Natural killer cell (primary cell): ENCODE measurements around the gene TMEM255A. TPM values are rescaled to one million over a fixed set of nuclear protein-coding genes. Genes with fewer than 3 reads are reported as not detected.

Experiments
- ATAC-seq, 3 donors: fragments of 150-1000 bp in 2 of 3; fragments of 200-7000 bp in 1 of 3; cut with Tn5 transposase; 1 replicate in 1 of 3; 2 replicates in 2 of 3; pipeline ENCODE4 v1.10.0; 2021; ENCODE audit warnings: mild to moderate bottlenecking in 2 of 3, moderate library complexity in 2 of 3
- DNase-seq, 2 donors: peaks; one replicate each; pipeline versions ENCODE4 v3.0.0 to v3.0.0-alpha.2; 2013 to 2021; ENCODE audit warnings: mixed read lengths in 1 of 2
- H3K27ac ChIP-seq: one replicate; pipeline ENCODE4 v1.5.1; 2013; ENCODE audit warnings: mild to moderate bottlenecking, low read length
- H3K27me3 ChIP-seq: one replicate; pipeline ENCODE4 v1.6.1; 2013; ENCODE audit warnings: low read length; ENCODE audit not compliant: control insufficient read depth, insufficient read depth
- H3K36me3 ChIP-seq: one replicate; pipeline ENCODE4 v1.6.1; 2013; ENCODE audit warnings: low read length; ENCODE audit not compliant: control insufficient read depth, insufficient read depth
- H3K4me1 ChIP-seq: one replicate; pipeline ENCODE4 v1.6.1; 2013; ENCODE audit warnings: low read length; ENCODE audit not compliant: control insufficient read depth, insufficient read depth
- H3K4me3 ChIP-seq: one replicate; pipeline ENCODE4 v1.5.1; 2013; ENCODE audit warnings: low read length
- H3K9me3 ChIP-seq: one replicate; pipeline ENCODE4 v1.6.1; 2013; ENCODE audit warnings: low read length; ENCODE audit not compliant: control insufficient read depth, insufficient read depth
- H3K27ac Mint-ChIP-seq, 2 donors: one replicate each; pipeline ENCODE4 v1.8.0; 2022; ENCODE audit warnings: mild to moderate bottlenecking in 2 of 2, mixed read lengths in 2 of 2, moderate library complexity in 1 of 2
- H3K27me3 Mint-ChIP-seq, 2 donors: one replicate each; pipeline ENCODE4 v1.8.0; 2022; ENCODE audit warnings: low read depth in 2 of 2, mixed read lengths in 2 of 2
- H3K36me3 Mint-ChIP-seq: one replicate; pipeline ENCODE4 v1.8.0; 2022; ENCODE audit warnings: mixed read lengths
- H3K4me1 Mint-ChIP-seq, 2 donors: one replicate each; pipeline ENCODE4 v1.8.0; 2022; ENCODE audit warnings: mixed read lengths in 2 of 2
- H3K4me3 Mint-ChIP-seq: one replicate; pipeline ENCODE4 v1.8.0; 2022; ENCODE audit warnings: mild to moderate bottlenecking, moderate library complexity, mixed read lengths
- H3K9me3 Mint-ChIP-seq, 2 donors: one replicate each; pipeline ENCODE4 v1.8.0; 2022; ENCODE audit warnings: mixed read lengths in 2 of 2
- WGBS: methylation state at CpG from one replicate; pipeline ENCODE4 v1.1.7; 2013; ENCODE audit warnings: missing lambda C conversion rate; ENCODE audit not compliant: insufficient coverage; 5-methylcytosine and 5-hydroxymethylcytosine counted together
- intact Hi-C: fragments of 100-400 bp; cut with micrococcal nuclease; formaldehyde crosslinking; loops from one replicate; pipeline ENCODE4 v1.14.2; 2022
- total RNA-seq, 4 donors: library from RNA; stranded (reverse); fragments of 120-200 nt in 1 of 4; gene quantifications; one replicate each; pipeline versions ENCODE4 v1.2.3 to v1.2.4, GENCODE V29; 2013 to 2022
- TF ChIP-seq, protein P1 (sequence below): fragments of 200-600 bp; IDR thresholded peaks from one replicate; pipeline ENCODE4 v1.8.0; 2022; ENCODE audit warnings: antibody characterized with exemption

TMEM255A gene
- total RNA-seq, 3 donors from 2014 or later (not counting 1 experiment from before 2014, with no cell fraction given) = 0.66 to 1.5 (median 1.4) TPM

DNA sequence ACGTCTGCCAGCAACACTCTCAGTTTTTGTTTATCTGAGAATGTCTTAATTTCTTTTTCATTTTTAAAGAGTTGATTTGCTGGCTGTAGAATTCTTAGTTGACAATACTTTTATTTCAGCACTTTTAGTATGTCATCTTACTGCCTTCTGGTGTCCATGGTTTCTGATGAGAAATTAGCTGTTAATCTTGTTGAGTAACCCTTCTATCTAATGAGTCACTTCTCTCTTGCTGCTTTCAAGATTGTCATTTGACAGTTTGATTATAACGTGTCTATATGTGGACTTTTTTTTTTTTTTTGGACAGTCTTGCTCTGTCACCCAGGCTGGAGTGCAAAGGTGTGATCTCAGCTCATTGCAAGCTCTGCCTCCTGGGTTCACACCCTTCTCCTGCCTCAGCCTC lies 24.0 kb upstream of the TMEM255A start:
- no peaks in the 10 kb centered on the region for H3K4me1 Mint-ChIP-seq
- H3K36me3 ChIP-seq = no peaks in the 10 kb centered on the region
- no peak overlapping the region for H3K4me3 Mint-ChIP-seq
- no peak overlapping the region for H3K27ac ChIP-seq
- H3K9me3 ChIP-seq = peaks cover 5% of the 10 kb centered on the region
- TF ChIP-seq, protein P1, sequence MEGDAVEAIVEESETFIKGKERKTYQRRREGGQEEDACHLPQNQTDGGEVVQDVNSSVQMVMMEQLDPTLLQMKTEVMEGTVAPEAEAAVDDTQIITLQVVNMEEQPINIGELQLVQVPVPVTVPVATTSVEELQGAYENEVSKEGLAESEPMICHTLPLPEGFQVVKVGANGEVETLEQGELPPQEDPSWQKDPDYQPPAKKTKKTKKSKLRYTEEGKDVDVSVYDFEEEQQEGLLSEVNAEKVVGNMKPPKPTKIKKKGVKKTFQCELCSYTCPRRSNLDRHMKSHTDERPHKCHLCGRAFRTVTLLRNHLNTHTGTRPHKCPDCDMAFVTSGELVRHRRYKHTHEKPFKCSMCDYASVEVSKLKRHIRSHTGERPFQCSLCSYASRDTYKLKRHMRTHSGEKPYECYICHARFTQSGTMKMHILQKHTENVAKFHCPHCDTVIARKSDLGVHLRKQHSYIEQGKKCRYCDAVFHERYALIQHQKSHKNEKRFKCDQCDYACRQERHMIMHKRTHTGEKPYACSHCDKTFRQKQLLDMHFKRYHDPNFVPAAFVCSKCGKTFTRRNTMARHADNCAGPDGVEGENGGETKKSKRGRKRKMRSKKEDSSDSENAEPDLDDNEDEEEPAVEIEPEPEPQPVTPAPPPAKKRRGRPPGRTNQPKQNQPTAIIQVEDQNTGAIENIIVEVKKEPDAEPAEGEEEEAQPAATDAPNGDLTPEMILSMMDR = no peak
- H3K9me3 Mint-ChIP-seq = peaks cover 3 to 6% of the 10 kb centered on the region in 2 donors
- no peak overlapping the region for H3K27ac Mint-ChIP-seq
- H3K4me1 ChIP-seq = no peaks in the 10 kb centered on the region
- no peak overlapping the region for H3K4me3 ChIP-seq
- intact Hi-C loops = no loop called here
- H3K36me3 Mint-ChIP-seq = peaks cover 16% of the 10 kb centered on the region
- no peak for DNase-seq
- ATAC-seq = no peak
- no peaks in the 10 kb centered on the region for H3K27me3 ChIP-seq
- WGBS = 85% methylated on average over 2 of the region's 2 CpGs
- H3K27me3 Mint-ChIP-seq = peaks cover 0 to 16% of the 10 kb centered on the region in 2 donors

DNA sequence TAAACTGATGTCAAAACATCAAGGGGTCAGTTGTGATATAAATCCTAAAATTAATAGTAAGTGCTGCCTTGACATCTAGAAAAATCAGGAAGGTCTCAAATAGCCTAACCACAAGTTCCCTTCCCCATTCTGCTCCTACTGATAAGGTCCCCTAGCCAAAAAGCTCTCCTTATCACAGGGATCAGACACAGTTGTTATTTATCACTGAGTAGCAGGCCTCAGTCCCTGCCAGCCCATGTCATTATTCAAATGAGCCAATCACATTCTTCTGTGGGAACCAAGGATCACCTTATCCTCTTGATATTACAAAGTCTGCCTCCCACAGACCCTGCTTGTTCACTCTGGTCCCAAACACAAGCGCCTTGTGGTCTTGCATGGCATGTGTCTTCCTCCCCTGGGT lies 23.3 kb upstream of the TMEM255A start:
- no peak for DNase-seq
- Histone ChIP-seq H3K4me1 (no peaks in the 10 kb centered on the region), H3K36me3 (no peaks in the 10 kb centered on the region), H3K9me3 (peaks cover 2% of the 10 kb centered on the region), H3K27me3 (no peaks in the 10 kb centered on the region), H3K27ac (no peak overlapping the region), H3K4me3 (no peak overlapping the region)
- peaks cover 3 to 16% of the 10 kb centered on the region in 2 donors for H3K27me3 Mint-ChIP-seq
- peaks cover 3 to 6% of the 10 kb centered on the region in 2 donors for H3K9me3 Mint-ChIP-seq
- no peak for ATAC-seq
- no peak overlapping the region for H3K27ac Mint-ChIP-seq
- no CpG with 5 or more reads among the region's 1 CpG for WGBS
- H3K36me3 Mint-ChIP-seq = peaks cover 16% of the 10 kb centered on the region
- H3K4me1 Mint-ChIP-seq = no peaks in the 10 kb centered on the region
- TF ChIP-seq, protein P1 = no peak
- H3K4me3 Mint-ChIP-seq = no peak overlapping the region
- intact Hi-C loops = no loop called here

DNA sequence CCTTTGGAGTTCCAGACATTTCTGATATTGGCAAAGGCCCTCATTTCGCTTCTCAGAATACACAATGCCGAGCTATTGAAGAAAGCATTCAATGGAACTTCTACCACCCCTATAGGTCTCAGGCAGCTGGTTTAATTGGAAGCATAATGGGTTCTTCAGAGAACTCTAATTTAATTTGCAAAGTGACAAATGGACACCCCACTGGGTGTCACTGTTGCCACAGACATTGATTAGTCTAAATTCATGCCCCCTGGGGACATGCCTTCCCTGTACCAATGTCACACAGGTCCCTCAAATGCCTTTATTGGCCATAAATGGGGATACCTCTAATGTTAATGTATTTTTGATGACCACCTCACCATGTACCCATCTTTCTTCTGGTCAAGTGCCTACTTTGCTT lies 22.9 kb upstream of the TMEM255A start:
- Histone ChIP-seq H3K9me3 (peaks cover 2% of the 10 kb centered on the region), H3K4me3 (no peak overlapping the region), H3K27ac (no peak overlapping the region), H3K4me1 (no peaks in the 10 kb centered on the region), H3K36me3 (no peaks in the 10 kb centered on the region), H3K27me3 (no peaks in the 10 kb centered on the region)
- ATAC-seq = no peak
- Mint-ChIP-seq H3K36me3 (peaks cover 11% of the 10 kb centered on the region), H3K27ac (no peak overlapping the region), H3K9me3 (peaks cover 3 to 6% of the 10 kb centered on the region in 2 donors), H3K4me3 (no peak overlapping the region), H3K27me3 (peaks cover 4 to 11% of the 10 kb centered on the region in 2 donors), H3K4me1 (no peaks in the 10 kb centered on the region)
- DNase-seq = peak in 1 of 2 donors; percentile 4
- TF ChIP-seq, protein P1 = no peak
- intact Hi-C loops = no loop called here
- WGBS = no CpG with 5 or more reads among the region's 2 CpGs

DNA sequence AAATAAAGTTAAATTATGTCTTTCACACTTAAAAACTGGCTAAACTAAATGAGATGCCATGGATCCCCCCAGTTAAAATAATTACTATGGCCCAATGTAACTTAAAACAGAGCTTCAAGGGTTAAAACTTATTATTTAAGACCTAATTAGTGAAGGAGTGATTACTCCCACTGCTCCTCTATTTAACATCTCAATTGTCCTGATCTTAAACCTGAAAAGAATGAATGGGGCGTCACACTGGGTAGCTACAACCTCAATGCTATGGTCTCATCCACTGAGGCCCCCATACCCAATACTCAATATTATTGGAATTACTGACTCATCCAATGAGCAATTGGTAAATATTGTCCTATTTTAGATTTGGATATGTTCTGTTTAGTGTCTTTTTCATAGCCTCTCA lies 21.1 kb upstream of the TMEM255A start:
- ATAC-seq (no peak), DNase-seq (no peak)
- H3K27ac Mint-ChIP-seq = no peak overlapping the region
- H3K4me3 Mint-ChIP-seq = no peak overlapping the region
- 100% methylated on average over 1 of the region's 1 CpG for WGBS
- H3K4me1 Mint-ChIP-seq = no peaks in the 10 kb centered on the region
- no peak overlapping the region for H3K27ac ChIP-seq
- H3K9me3 Mint-ChIP-seq = peaks cover 3% of the 10 kb centered on the region in 2 donors
- H3K9me3 ChIP-seq = peaks cover 2% of the 10 kb centered on the region
- peaks cover 7 to 14% of the 10 kb centered on the region in 2 donors for H3K27me3 Mint-ChIP-seq
- TF ChIP-seq, protein P1 = no peak
- no peak overlapping the region for H3K4me3 ChIP-seq
- no peaks in the 10 kb centered on the region for H3K36me3 ChIP-seq
- intact Hi-C loops = no loop called here
- no peaks in the 10 kb centered on the region for H3K4me1 ChIP-seq
- no peaks in the 10 kb centered on the region for H3K36me3 Mint-ChIP-seq
- no peaks in the 10 kb centered on the region for H3K27me3 ChIP-seq
